GM19455 (cell line): ENCODE data around the gene SPDYE3.
"Not testable (repeated sequence)": the region's sequence is repeated elsewhere in the genome, so short reads cannot be mapped to it uniquely, and the experiment has no call there.

Experiments
- ATAC-seq: cut with Tn5 transposase; IDR thresholded peaks from one replicate; pipeline ENCODE4 v1.9.1; 2021; ENCODE audit not compliant: unreplicated experiment

Gene SPDYE3, protein sequence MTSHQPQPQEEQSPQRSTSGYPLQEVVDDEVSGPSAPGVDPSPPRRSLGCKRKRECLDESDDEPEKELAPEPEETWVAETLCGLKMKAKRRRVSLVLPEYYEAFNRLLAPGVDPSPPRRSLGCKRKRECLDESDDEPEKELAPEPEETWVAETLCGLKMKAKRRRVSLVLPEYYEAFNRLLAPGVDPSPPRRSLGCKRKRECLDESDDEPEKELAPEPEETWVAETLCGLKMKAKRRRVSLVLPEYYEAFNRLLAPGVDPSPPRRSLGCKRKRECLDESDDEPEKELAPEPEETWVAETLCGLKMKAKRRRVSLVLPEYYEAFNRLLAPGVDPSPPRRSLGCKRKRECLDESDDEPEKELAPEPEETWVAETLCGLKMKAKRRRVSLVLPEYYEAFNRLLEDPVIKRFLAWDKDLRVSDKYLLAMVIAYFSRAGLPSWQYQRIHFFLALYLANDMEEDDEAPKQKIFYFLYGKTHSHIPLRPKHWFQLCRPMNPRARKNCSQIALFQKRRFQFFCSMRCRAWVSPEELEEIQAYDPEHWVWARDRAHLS

GRCh38 chr7:100307402-100307801 lies at the start of gene SPDYE3:
Gene SPDYE3, plus strand, starts transcription at chr7:100307702. Its CDS starts 184 bp downstream, at chr7:100307886.
- not testable (repeated sequence) for ATAC-seq

- not testable (repeated sequence) for ATAC-seq
These were observed 47.5 kb upstream of the SPDYE3 start for GRCh38 chr7:100259984-100260383.

GRCh38 chr7:100262896-100263295 lies 44.6 kb upstream of the SPDYE3 start:
- ATAC-seq, result not testable (repeated sequence)

DNA sequence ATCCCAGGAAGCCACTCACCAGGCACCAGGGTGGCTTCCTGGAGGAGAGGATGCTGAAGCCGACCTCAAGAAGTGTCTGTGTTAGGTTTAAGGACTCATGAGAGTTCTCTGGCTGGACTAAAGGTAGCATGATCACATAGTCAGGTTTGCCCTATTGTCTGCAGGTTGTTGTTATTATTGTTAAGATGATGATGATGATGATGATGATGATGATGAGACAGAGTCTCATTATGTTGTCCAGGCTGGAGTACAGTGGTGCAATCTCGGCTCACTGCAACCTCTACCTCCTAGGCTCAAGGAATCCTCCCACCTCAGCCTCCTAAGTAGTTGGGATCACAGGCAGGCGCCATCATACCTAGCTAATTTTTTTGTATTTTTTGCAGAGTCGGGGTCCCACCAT lies 43.3 kb upstream of the SPDYE3 start:
- not testable (repeated sequence) for ATAC-seq

DNA sequence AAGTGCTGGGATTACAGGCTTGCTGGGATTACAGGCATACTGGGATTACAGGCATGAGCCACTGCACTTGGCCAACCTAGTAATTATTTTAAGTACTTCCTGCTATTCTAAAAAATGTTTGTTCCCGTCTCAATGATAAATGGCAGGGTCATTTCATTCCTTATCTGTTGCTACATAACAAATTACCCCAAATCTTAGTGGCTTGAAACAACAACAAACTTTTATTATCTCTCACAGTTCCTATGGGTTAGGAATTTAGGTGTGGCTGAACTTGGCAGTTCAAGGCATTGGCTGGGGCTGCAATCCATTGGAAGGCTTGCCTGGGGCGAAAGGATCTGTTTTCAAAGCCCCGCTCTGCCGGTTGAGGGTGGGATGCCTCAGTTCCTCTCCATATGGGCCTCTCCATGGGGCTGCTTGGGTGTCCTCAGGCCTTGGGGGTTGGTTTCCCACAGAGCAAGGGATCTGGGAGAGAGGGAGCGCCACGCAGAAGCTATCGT lies 42.8 kb upstream of the SPDYE3 start:
- ATAC-seq, result not testable (repeated sequence)

GRCh38 chr7:100265851-100266250 lies 41.7 kb upstream of the SPDYE3 start:
- not testable (repeated sequence) for ATAC-seq

DNA sequence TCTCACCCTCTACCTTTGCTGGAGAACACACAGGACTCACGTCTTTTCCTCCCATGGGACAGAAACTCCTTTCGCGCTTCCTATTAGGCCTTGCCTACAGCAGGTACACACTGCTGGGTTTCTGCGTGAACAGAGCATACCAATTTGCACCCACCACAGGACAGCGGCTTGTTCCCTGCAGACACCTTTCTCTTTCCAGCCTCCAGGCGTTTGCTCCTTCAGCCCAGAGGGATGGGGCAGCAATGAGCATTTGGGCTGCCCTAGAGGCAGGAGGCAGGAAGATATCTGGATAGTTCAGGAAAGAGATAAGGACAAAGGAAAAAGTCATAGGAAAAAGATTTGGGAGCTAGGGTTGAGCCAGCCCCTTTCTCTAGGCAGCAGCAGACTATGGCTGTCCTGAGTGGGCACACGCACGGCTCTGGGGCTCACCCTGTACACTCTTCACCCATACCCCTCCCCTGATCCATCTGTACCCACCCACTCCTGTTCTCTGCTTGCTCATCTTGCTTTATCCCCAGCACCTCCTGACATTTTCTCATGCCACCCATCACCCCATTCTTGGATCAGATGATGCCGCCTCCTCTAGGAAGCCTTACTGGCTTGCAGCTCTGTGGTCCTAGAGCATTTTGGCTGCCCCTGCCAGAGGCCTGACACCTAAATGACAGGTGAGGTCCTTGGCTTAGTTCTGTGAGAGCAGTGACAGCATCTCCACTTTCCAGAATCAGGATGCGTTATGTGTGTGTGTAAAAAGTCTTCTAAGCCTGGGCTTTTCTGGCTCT lies 40.7 kb upstream of the SPDYE3 start:
- no peak for ATAC-seq

DNA sequence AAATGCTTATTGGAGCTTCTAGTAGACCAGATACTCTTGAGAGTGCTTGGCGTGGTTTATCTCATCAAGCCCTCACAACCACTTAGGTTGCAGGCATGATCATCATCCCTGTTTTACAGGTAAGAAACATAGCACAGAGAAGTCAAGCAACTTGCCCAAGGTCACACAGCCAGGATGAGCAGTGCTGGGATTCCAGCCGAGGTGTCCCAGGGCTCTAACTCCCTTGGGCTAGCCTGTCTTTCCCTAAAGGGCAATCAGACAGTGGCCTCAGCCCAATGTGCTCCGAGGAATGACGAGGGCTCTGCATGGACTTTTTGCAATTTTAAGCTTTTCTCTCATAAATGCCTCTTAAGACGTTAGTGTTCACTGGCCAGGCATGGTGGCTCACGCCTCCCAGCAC lies 39.9 kb upstream of the SPDYE3 start:
- no peak for ATAC-seq

GRCh38 chr7:100268882-100269281 lies 38.6 kb upstream of the SPDYE3 start:
- ATAC-seq, result not testable (repeated sequence)

- ATAC-seq, result not testable (repeated sequence)
These were observed 38.0 kb upstream of the SPDYE3 start for GRCh38 chr7:100269306-100270045.

DNA sequence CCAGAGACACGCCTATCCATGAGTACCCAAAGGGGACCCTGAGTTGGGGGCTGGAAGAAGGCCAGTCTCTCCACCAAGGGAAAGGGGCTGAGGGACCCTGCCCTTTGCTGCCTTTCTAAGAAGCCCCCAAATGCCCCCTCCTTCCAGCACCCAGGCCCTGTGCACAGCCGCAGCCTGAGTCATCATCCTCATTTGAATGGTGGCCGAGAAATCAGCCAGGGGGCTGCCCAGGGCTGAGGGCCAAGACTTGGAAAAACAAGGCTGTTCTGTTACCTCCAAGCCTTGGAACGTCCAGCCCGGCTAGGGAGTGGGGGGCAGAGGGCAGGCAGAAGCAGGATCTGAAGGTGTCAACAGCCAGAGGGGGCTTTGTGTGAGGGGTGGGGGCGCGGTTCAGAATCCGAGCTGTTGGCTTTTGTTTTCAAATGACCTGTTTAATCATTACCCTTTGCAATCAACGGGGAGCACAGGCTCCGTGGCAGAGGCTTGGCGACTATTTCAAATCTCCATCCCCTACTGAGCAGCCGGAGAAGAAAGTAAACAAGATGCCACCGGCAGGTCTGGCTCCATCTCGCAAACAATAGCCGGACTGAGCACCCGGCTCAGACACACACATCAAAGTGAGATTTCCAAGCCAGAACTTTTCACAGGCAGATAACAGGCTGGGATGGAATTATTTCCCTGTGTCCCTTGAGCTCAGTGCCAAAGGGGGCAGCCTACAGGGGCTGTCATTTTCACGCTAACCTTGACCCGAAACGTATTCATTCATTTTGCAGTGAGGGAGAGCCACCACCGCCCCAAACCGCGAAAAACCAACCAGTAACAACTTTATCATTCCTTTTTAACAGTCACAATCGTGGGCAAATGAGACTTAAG lies 37.2 kb upstream of the SPDYE3 start:
- ATAC-seq, result not testable (repeated sequence)

- ATAC-seq, result not testable (repeated sequence)
These were observed 36.4 kb upstream of the SPDYE3 start for GRCh38 chr7:100270941-100271593.

DNA sequence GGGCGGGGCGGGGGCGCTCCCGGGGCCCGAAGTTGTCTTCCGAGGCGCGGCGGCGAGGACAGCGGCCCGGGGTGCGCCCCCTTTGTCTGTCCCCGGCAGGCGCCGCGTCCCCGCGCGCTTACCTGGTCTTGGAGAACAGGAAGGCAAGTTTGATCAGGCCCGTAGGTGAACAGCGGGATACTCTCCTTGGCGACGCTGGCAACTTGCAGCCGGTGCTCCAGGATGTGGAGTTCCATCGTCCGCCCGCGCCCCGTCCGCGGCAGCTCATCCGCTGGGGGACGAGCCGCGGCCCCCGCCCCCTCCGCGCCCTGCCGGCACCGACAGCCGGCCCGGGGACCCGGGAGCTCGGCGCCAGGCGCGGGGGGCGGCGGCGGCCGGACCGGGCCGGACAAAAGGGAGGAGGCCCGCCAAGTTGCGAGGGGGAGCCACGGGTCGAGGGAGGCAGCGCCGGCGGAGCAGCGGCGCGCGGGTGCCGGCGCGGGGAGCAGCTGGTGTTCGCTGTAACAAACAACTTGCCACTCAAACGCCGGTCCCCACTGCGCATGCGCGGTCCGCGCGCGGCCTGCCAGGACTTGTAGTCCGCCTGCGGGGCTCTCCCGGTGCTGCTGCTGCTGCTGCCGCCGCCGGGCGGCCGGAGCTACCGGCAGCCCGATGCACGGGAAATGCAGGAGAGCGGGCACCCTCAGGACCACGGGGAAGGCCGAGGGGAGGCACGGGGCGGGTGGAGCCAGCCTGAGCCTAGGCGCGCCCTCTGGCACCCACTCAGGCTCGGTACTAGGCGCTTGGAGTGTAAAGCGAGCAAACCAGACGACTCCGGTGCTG lies 35.6 kb upstream of the SPDYE3 start:
- ATAC-seq, result peak; percentile 92

DNA sequence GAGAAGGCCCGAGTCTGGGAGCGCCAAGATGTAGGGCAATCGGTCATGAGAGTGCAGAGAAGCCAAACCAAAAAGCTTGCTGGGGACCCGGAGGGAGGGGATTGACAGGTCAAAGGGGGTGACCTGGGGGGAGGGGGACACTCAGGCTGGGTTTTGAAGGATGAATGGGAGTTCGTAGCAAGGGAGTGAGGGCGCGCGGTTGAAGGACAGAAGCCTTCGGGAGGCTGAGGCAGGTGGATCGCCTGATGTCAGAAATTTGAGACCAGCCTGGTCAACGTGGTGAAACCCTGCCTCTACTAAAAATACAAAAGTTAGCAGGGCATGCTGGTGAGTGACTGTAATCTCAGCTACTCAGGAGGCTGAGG lies 35.0 kb upstream of the SPDYE3 start:
- not testable (repeated sequence) for ATAC-seq

GRCh38 chr7:100275120-100275519 lies 32.4 kb upstream of the SPDYE3 start:
- ATAC-seq, result no peak

DNA sequence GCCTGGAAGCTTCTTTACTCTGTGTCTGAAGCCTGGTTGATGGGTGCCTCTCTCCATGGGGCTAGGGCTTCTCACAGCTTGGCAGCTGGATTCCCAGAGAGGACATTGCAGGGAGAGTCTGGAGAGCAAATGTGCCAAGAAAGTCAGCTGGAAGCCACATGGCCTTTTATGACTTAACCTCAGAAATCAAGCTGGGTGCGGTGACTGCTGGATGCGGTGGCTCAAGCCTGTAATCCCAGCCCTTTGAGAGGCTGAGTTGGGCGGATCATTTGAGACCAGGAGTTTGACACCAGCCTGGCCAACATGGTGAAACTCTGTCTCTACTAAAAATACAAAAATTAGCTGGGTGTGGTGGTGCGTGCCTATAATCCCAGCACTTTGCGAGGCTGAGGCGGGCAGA lies 31.4 kb upstream of the SPDYE3 start:
- ATAC-seq, result not testable (repeated sequence)

GRCh38 chr7:100282069-100282608 lies 25.4 kb upstream of the SPDYE3 start:
- ATAC-seq, result not testable (repeated sequence)

GRCh38 chr7:100283147-100283546 lies 24.4 kb upstream of the SPDYE3 start:
- ATAC-seq, result not testable (repeated sequence)
